ENCODE results near the gene MPDU1.
"Not testable (repeated sequence)": the region's sequence is repeated elsewhere in the genome, so short reads cannot be mapped to it uniquely, and the experiment has no call there.

MPDU1 gene

GRCh38 chr17:7589204-7589868 lies 5.7 kb downstream of the MPDU1 start:
- peak; percentile 92 for TF ChIP-seq CTCF (IDR thresholded peaks at IDR 0.05; ENCODE audit: control insufficient read depth, insufficient read depth, low read depth, low read length, missing control alignments)
- DNase-seq (ENCODE audit: low read depth) = peak; percentile 40
- peak overlapping the region; percentile 15 for H3K4me3 ChIP-seq (ENCODE audit: control insufficient read depth, low read depth, low read length)

- no peak for DNase-seq (ENCODE audit: low read depth)
- no peak for TF ChIP-seq CTCF (IDR thresholded peaks at IDR 0.05; ENCODE audit: control insufficient read depth, insufficient read depth, low read depth, low read length, missing control alignments)
- H3K4me3 ChIP-seq (ENCODE audit: control insufficient read depth, low read depth, low read length) = peak within 1 kb of the TSS; percentile 15
Measured at GRCh38 chr17:7589891-7590691, 6.4 kb downstream of the MPDU1 start, which contains the start of gene SOX15. Gene SOX15 (minus strand): TSS chr17:7590094. CDS start chr17:7589676, 418 bp downstream.

- H3K4me3 ChIP-seq (ENCODE audit: control insufficient read depth, low read depth, low read length) = no peak overlapping the region
- no peak for TF ChIP-seq CTCF (IDR thresholded peaks at IDR 0.05; ENCODE audit: control insufficient read depth, insufficient read depth, low read depth, low read length, missing control alignments)
- DNase-seq (ENCODE audit: low read depth) = no peak
Measured at GRCh38 chr17:7590743-7591142, 7.1 kb downstream of the MPDU1 start.

GRCh38 chr17:7591596-7591995 lies 7.9 kb downstream of the MPDU1 start:
- no peak for DNase-seq (ENCODE audit: low read depth)
- no peak for TF ChIP-seq CTCF (IDR thresholded peaks at IDR 0.05; ENCODE audit: control insufficient read depth, insufficient read depth, low read depth, low read length, missing control alignments)
- H3K4me3 ChIP-seq (ENCODE audit: control insufficient read depth, low read depth, low read length) = no peak overlapping the region

- H3K4me3 ChIP-seq (ENCODE audit: control insufficient read depth, low read depth, low read length) = no peak overlapping the region
- no peak for DNase-seq (ENCODE audit: low read depth)
- TF ChIP-seq CTCF (IDR thresholded peaks at IDR 0.05; ENCODE audit: control insufficient read depth, insufficient read depth, low read depth, low read length, missing control alignments) = no peak
Measured at GRCh38 chr17:7592422-7593021, 8.9 kb downstream of the MPDU1 start.

GRCh38 chr17:7593296-7593695 lies 9.6 kb downstream of the MPDU1 start:
- no peak for TF ChIP-seq CTCF (IDR thresholded peaks at IDR 0.05; ENCODE audit: control insufficient read depth, insufficient read depth, low read depth, low read length, missing control alignments)
- no peak overlapping the region for H3K4me3 ChIP-seq (ENCODE audit: control insufficient read depth, low read depth, low read length)
- DNase-seq (ENCODE audit: low read depth) = no peak

- H3K4me3 ChIP-seq (ENCODE audit: control insufficient read depth, low read depth, low read length); DNase-seq (ENCODE audit: low read depth): not testable (repeated sequence)
Measured at GRCh38 chr17:7597561-7597960, 13.9 kb downstream of the MPDU1 start.

Measured in AG09309 (cell line).